Neural progenitor cell (in vitro differentiated cells): ENCODE results near the gene ZC3H4. TPM values are rescaled to one million over a fixed set of nuclear protein-coding genes. Genes with fewer than 3 reads are reported as not detected.

Source experiments
- DNase-seq: peaks from one replicate; pipeline ENCODE4 v3.0.0-alpha.2; 2016; ENCODE audit warnings: low spot score
- H2AFZ ChIP-seq: fragments of 200-600 bp; sonication (generic); replicated peaks from 2 replicates; pipeline ENCODE4 v1.6.1; 2016; ENCODE audit warnings: antibody characterized with exemption
- H3F3A ChIP-seq: fragments of 200-600 bp; sonication (generic); 2 replicates; pipeline ENCODE4 v1.6.1; 2016; ENCODE audit warnings: antibody characterized with exemption, low read depth
- H3K27ac ChIP-seq: fragments of 200-600 bp; sonication (generic); 2 replicates; pipeline ENCODE4 v1.5.1; 2016; ENCODE audit warnings: mild to moderate bottlenecking
- H3K27me3 ChIP-seq: fragments of 200-600 bp; sonication (generic); 2 replicates; pipeline ENCODE4 v1.6.1; 2016; ENCODE audit warnings: mild to moderate bottlenecking, moderate library complexity
- H3K36me3 ChIP-seq: fragments of 200-600 bp; sonication (generic); 2 replicates; pipeline ENCODE4 v1.5.1; 2016
- H3K4me1 ChIP-seq: fragments of 200-600 bp; sonication (generic); 2 replicates; pipeline ENCODE4 v1.6.1; 2016; ENCODE audit warnings: mixed run types
- H3K4me2 ChIP-seq: fragments of 200-600 bp; sonication (generic); 2 replicates; pipeline ENCODE4 v1.6.1; 2016
- H3K4me3 ChIP-seq: fragments of 200-600 bp; sonication (generic); 2 replicates; pipeline ENCODE4 v1.5.1; 2016
- H3K79me2 ChIP-seq: fragments of 200-600 bp; sonication (generic); 2 replicates; pipeline ENCODE4 v1.6.1; 2016; ENCODE audit warnings: low read depth
- H3K9ac ChIP-seq: fragments of 200-600 bp; sonication (generic); 2 replicates; pipeline ENCODE4 v1.6.1; 2016
- H3K9me3 ChIP-seq: fragments of 200-600 bp; sonication (generic); 2 replicates; pipeline ENCODE4 v1.5.1; 2016; ENCODE audit warnings: low read depth
- H4K20me1 ChIP-seq: fragments of 200-600 bp; sonication (generic); 2 replicates; pipeline ENCODE4 v1.6.1; 2016; ENCODE audit warnings: low read depth
- H3K27ac Mint-ChIP-seq: 3 replicates; pipeline ENCODE4 v1.8.0; 2021; ENCODE audit warnings: mixed read lengths
- H3K27me3 Mint-ChIP-seq: 2 replicates; pipeline ENCODE4 v1.8.0; 2022; ENCODE audit warnings: low read depth, mild to moderate bottlenecking, inconsistent platforms, moderate library complexity, mixed read lengths; ENCODE audit not compliant: insufficient read depth
- H3K36me3 Mint-ChIP-seq: 3 replicates; pipeline ENCODE4 v1.8.0; 2021; ENCODE audit warnings: mixed read lengths
- H3K4me1 Mint-ChIP-seq: 3 replicates; pipeline ENCODE4 v1.8.0; 2021; ENCODE audit warnings: mixed read lengths
- H3K4me3 Mint-ChIP-seq: 3 replicates; pipeline ENCODE4 v1.8.0; 2021; ENCODE audit warnings: mild to moderate bottlenecking, moderate library complexity, mixed read lengths
- H3K9me3 Mint-ChIP-seq: 3 replicates; pipeline ENCODE4 v1.8.0; 2020; ENCODE audit warnings: mixed read lengths
- CTCF ChIP-seq: fragments of 200-600 bp; sonication (generic); IDR thresholded peaks from 2 replicates; pipeline ENCODE4 v1.5.1; 2017; ENCODE audit warnings: antibody characterized with exemption, mild to moderate bottlenecking
- EZH2 ChIP-seq: fragments of 200-600 bp; sonication (generic); IDR thresholded peaks from 2 replicates; pipeline ENCODE4 v1.6.1; 2017; ENCODE audit warnings: antibody characterized with exemption, mild to moderate bottlenecking, moderate library complexity
- EZH2phosphoT487 ChIP-seq: fragments of 200-600 bp; sonication (generic); IDR thresholded peaks from 2 replicates; pipeline ENCODE4 v1.6.1; 2017; ENCODE audit warnings: antibody characterized with exemption
- total RNA-seq: library from RNA; depleted of rRNA; stranded (reverse); fragments of >200 nt; gene quantifications from 2 replicates; pipeline ENCODE4 v1.2.3, GENCODE V29; 2015; ENCODE audit warnings: low replicate concordance

ZC3H4 gene
- total RNA-seq, 1 donor from 2014 or later, result 19.1 TPM

- Histone ChIP-seq H4K20me1 (peaks cover 36% of the 10 kb centered on the region), H3F3A (no peaks in the 10 kb centered on the region), H2AFZ (no peak overlapping the region), H3K9me3 (no peaks in the 10 kb centered on the region), H3K4me3 (no peak overlapping the region), H3K27ac (no peak overlapping the region), H3K36me3 (no peaks in the 10 kb centered on the region), H3K4me1 (no peaks in the 10 kb centered on the region), H3K27me3 (no peaks in the 10 kb centered on the region), H3K9ac (no peak overlapping the region), H3K4me2 (no peak overlapping the region), H3K79me2 (peaks cover 5% of the 10 kb centered on the region)
- H3K27ac Mint-ChIP-seq, result peak overlapping the region; percentile 21
- H3K9me3 Mint-ChIP-seq, result no peaks in the 10 kb centered on the region
- H3K36me3 Mint-ChIP-seq, result peaks cover 25% of the 10 kb centered on the region
- DNase-seq, result no peak
- no peak overlapping the region for H3K4me3 Mint-ChIP-seq
- peaks cover 4% of the 10 kb centered on the region for H3K27me3 Mint-ChIP-seq
- no peak for TF ChIP-seq EZH2
- no peak for TF ChIP-seq CTCF
- TF ChIP-seq EZH2phosphoT487, result no peak
- peaks cover 3% of the 10 kb centered on the region for H3K4me1 Mint-ChIP-seq
Observed at GRCh38 chr19:47070756-47071155, 42.8 kb downstream of the ZC3H4 start.

GRCh38 chr19:47069795-47070194 lies 43.8 kb downstream of the ZC3H4 start:
- H3K27ac Mint-ChIP-seq, result no peak overlapping the region
- H3K4me1 ChIP-seq, result no peaks in the 10 kb centered on the region
- H3K9me3 ChIP-seq, result no peaks in the 10 kb centered on the region
- H3K79me2 ChIP-seq, result peaks cover 3% of the 10 kb centered on the region
- H2AFZ ChIP-seq, result no peak overlapping the region
- no peak overlapping the region for H3K4me3 Mint-ChIP-seq
- H3K27me3 ChIP-seq, result no peaks in the 10 kb centered on the region
- no peaks in the 10 kb centered on the region for H3F3A ChIP-seq
- no peak overlapping the region for H3K9ac ChIP-seq
- no peak overlapping the region for H3K4me3 ChIP-seq
- no peak overlapping the region for H3K27ac ChIP-seq
- TF ChIP-seq EZH2phosphoT487, result no peak
- H3K4me1 Mint-ChIP-seq, result no peaks in the 10 kb centered on the region
- no peaks in the 10 kb centered on the region for H3K9me3 Mint-ChIP-seq
- no peak overlapping the region for H3K4me2 ChIP-seq
- H4K20me1 ChIP-seq, result peaks cover 29% of the 10 kb centered on the region
- peaks cover 19% of the 10 kb centered on the region for H3K36me3 Mint-ChIP-seq
- H3K27me3 Mint-ChIP-seq, result peaks cover 2% of the 10 kb centered on the region
- no peaks in the 10 kb centered on the region for H3K36me3 ChIP-seq
- no peak for DNase-seq

DNA sequence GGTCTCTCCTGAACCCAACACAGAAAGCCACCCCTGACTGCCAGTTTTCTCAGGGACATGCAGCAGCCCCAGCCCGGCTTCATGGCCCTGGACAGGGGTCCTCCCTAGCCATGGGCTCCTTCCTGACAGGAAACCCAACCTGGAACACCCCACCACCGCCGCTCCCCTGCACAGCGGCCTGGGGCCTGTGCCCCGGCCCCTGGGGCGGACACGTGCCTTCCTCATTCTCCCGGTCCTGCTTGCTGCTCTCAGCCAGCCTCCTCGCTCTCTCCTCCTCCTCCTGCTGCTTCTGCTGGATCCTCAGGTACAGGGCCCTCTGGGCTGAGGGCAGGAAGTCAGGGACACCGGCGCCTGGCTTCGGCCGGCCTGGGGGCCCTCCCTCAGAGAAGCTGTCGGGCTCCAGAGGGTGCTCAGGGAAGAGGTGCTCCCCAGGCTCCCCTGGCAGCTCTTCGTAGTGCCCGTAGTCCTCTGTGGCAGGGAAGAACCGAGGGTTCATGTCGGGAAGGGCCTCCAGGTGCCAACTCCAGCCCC lies 44.6 kb downstream of the ZC3H4 start:
- Histone ChIP-seq H3K4me3 (no peak overlapping the region), H4K20me1 (peaks cover 25% of the 10 kb centered on the region), H2AFZ (no peak overlapping the region), H3K4me2 (no peak overlapping the region), H3K9ac (no peak overlapping the region), H3K9me3 (no peaks in the 10 kb centered on the region), H3F3A (peaks cover 8% of the 10 kb centered on the region), H3K27ac (no peak overlapping the region), H3K36me3 (no peaks in the 10 kb centered on the region), H3K4me1 (no peaks in the 10 kb centered on the region), H3K79me2 (no peaks in the 10 kb centered on the region), H3K27me3 (no peaks in the 10 kb centered on the region)
- no peaks in the 10 kb centered on the region for H3K4me1 Mint-ChIP-seq
- peaks cover 2% of the 10 kb centered on the region for H3K27me3 Mint-ChIP-seq
- peaks cover 20% of the 10 kb centered on the region for H3K36me3 Mint-ChIP-seq
- H3K9me3 Mint-ChIP-seq, result no peaks in the 10 kb centered on the region
- no peak for DNase-seq
- no peak for TF ChIP-seq CTCF
- TF ChIP-seq EZH2phosphoT487, result no peak
- TF ChIP-seq EZH2, result no peak
- no peak overlapping the region for H3K4me3 Mint-ChIP-seq
- no peak overlapping the region for H3K27ac Mint-ChIP-seq

- DNase-seq, result no peak
- TF ChIP-seq EZH2phosphoT487, result no peak
- no peak for TF ChIP-seq EZH2
- TF ChIP-seq CTCF, result no peak
- Histone ChIP-seq H3K4me3 (no peak overlapping the region), H3K27me3 (no peaks in the 10 kb centered on the region), H3K27ac (no peak overlapping the region), H3F3A (peaks cover 15% of the 10 kb centered on the region), H3K9ac (no peak overlapping the region), H3K79me2 (no peaks in the 10 kb centered on the region), H4K20me1 (peaks cover 20% of the 10 kb centered on the region), H3K9me3 (no peaks in the 10 kb centered on the region), H3K36me3 (no peaks in the 10 kb centered on the region), H3K4me1 (no peaks in the 10 kb centered on the region), H2AFZ (no peak overlapping the region), H3K4me2 (no peak overlapping the region)
- Mint-ChIP-seq H3K27me3 (peaks cover 2% of the 10 kb centered on the region), H3K27ac (no peak overlapping the region), H3K9me3 (no peaks in the 10 kb centered on the region), H3K4me3 (no peak overlapping the region), H3K4me1 (no peaks in the 10 kb centered on the region), H3K36me3 (peaks cover 19% of the 10 kb centered on the region)
Observed at GRCh38 chr19:47068246-47068645, 45.3 kb downstream of the ZC3H4 start.
